CD4-positive, alpha-beta T cell treated with Interleukin-12 subunit alpha and Interleukin-12 subunit beta, for 1 hour (primary cell): ENCODE measurements around the gene ASS1.

Experiments used
- DNase-seq: peaks from one replicate; pipeline ENCODE4 v3.0.0-alpha.2; 2020

ASS1 gene

GRCh38 chr9:130500340-130501180 is 55.8 kb downstream of the ASS1 start:
- DNase-seq = no peak

- no peak for DNase-seq
Observed at GRCh38 chr9:130501639-130502038, 56.9 kb downstream of the ASS1 start.

- no peak for DNase-seq
Observed at GRCh38 chr9:130508218-130508617, 63.5 kb downstream of the ASS1 start.

GRCh38 chr9:130512199-130512598 is 67.4 kb downstream of the ASS1 start:
- no peak for DNase-seq

GRCh38 chr9:130513078-130513477 is 68.3 kb downstream of the ASS1 start:
- no peak for DNase-seq

GRCh38 chr9:130518233-130518632 is 73.5 kb downstream of the ASS1 start:
- no peak for DNase-seq

- DNase-seq = no peak
Observed at GRCh38 chr9:130518943-130519799, 74.4 kb downstream of the ASS1 start.

GRCh38 chr9:130519927-130520326 is 75.2 kb downstream of the ASS1 start:
- DNase-seq = no peak

- DNase-seq = no peak
Observed at GRCh38 chr9:130521715-130522114, 77.0 kb downstream of the ASS1 start.

- DNase-seq = no peak
Observed at GRCh38 chr9:130522233-130522808, 77.6 kb downstream of the ASS1 start.

- DNase-seq = no peak
Observed at GRCh38 chr9:130523921-130524320, 79.2 kb downstream of the ASS1 start.

GRCh38 chr9:130526193-130526853 is 81.6 kb downstream of the ASS1 start:
- no peak for DNase-seq

- no peak for DNase-seq
Observed at GRCh38 chr9:130526854-130527650, 82.3 kb downstream of the ASS1 start.

GRCh38 chr9:130527651-130528310 is 83.0 kb downstream of the ASS1 start:
- DNase-seq = no peak

- DNase-seq = no peak
Observed at GRCh38 chr9:130528674-130529073, 83.9 kb downstream of the ASS1 start.

GRCh38 chr9:130530938-130531337 is 86.2 kb downstream of the ASS1 start:
- DNase-seq = no peak

GRCh38 chr9:130531670-130532069 is 86.9 kb downstream of the ASS1 start:
- no peak for DNase-seq

- DNase-seq = no peak
Observed at GRCh38 chr9:130532426-130533080, 87.8 kb downstream of the ASS1 start.

- DNase-seq = no peak
Observed at GRCh38 chr9:130535818-130536521, 91.2 kb downstream of the ASS1 start.

- no peak for DNase-seq
Observed at GRCh38 chr9:130536701-130537107, 91.9 kb downstream of the ASS1 start.
